HCT116 (cell line): Measurements from ENCODE around the gene IL17RD. TPM values are rescaled to one million over a fixed set of nuclear protein-coding genes. Genes with fewer than 3 reads are reported as not detected.

Experiments used
- ATAC-seq: fragments of 200-7000 bp; cut with Tn5 transposase; 2 replicates; pipeline ENCODE4 v1.9.1; 2020; ENCODE audit warnings: mild to moderate bottlenecking, moderate library complexity
- BruUV-seq: library from RNA; stranded (reverse); fragments of 400-500 nt; replicated peaks from 2 replicates; lab custom pipeline; 2021; lab: Mats Ljungman, UMichigan
- CTCF ChIA-PET: fragments of 300-600 bp; sonication (Branson Sonifier 250); formaldehyde crosslinking; loops from one replicate; lab custom pipeline; 2021; ENCODE audit warnings: antibody characterized with exemption; lab: Charles Lee
- POLR2A ChIA-PET: fragments of 300-600, 350-600 bp; sonication (Branson Sonifier 250); formaldehyde crosslinking; loops from one replicate; lab custom pipeline; 2021; ENCODE audit warnings: antibody characterized with exemption; lab: Charles Lee
- RAD21 ChIA-PET, 2 experiments: fragments of 300-600 bp; sonication (Branson Sonifier 250); formaldehyde crosslinking; loops; one replicate each; lab custom pipeline; 2023; ENCODE audit warnings: low total read pairs in 2 of 2; ENCODE audit not compliant: uncharacterized antibody in 2 of 2, unreplicated experiment in 2 of 2, low non-redundant PET in 1 of 2; lab: Charles Lee
- DNase-seq: peaks from one replicate; pipeline ENCODE4 v3.0.0-alpha.2; 2010; ENCODE audit warnings: low read depth, low spot score
- H2AFZ ChIP-seq: fragments of 200-600 bp; shearing (Covaris generic), sonication (generic); 2 replicates; pipeline ENCODE4 v1.6.1; 2017; ENCODE audit warnings: low read depth, mixed run types, mixed read lengths, antibody characterized with exemption, low read length; ENCODE audit not compliant: poor library complexity, severe bottlenecking
- H3K27ac ChIP-seq: 2 replicates; pipeline ENCODE4 v1.5.1; 2012; ENCODE audit warnings: low read depth, low read length
- H3K27me3 ChIP-seq: fragments of 200-600 bp; sonication (generic); 2 replicates; pipeline ENCODE4 v1.6.1; 2016; ENCODE audit warnings: mixed run types, low read length, mixed read lengths; ENCODE audit not compliant: insufficient read depth
- H3K36me3 ChIP-seq, 2 experiments: fragments of 200-500 bp in 1 of 2; fragments of 200-600 bp in 1 of 2; sonication (Bioruptor generic) in 1 of 2; sonication (generic) in 1 of 2; 2 replicates each; pipeline versions ENCODE4 v1.5.1 to v1.6.1; 2014 to 2016; ENCODE audit warnings: low read length in 2 of 2, inconsistent platforms in 1 of 2, mixed read lengths in 1 of 2, mixed run types in 1 of 2; ENCODE audit not compliant: insufficient read depth in 2 of 2, control insufficient read depth in 1 of 2
- H3K4me1 ChIP-seq, 2 experiments: fragments of 200-600 bp in 1 of 2; sonication (generic) in 1 of 2; 2 replicates each; pipeline versions ENCODE4 v1.5.1 to v1.6.1; 2012 to 2017; ENCODE audit warnings: low read length in 2 of 2, inconsistent platforms in 1 of 2, mild to moderate bottlenecking in 1 of 2, mixed read lengths in 1 of 2, mixed run types in 1 of 2, moderate library complexity in 1 of 2; ENCODE audit not compliant: insufficient read depth in 2 of 2, control insufficient read depth in 1 of 2
- H3K4me2 ChIP-seq: fragments of 200-600 bp; sonication (generic); 2 replicates; pipeline ENCODE4 v1.6.1; 2017; ENCODE audit warnings: mixed run types, low read length, mixed read lengths
- H3K4me3 ChIP-seq, 2 experiments: fragments of 200-600 bp in 1 of 2; sonication (generic) in 1 of 2; replicated peaks in 1 of 2; 2 replicates each; pipeline ENCODE4 v1.5.1; 2011 to 2016; ENCODE audit warnings: low read length in 2 of 2, control low read depth in 1 of 2, low read depth in 1 of 2, mild to moderate bottlenecking in 1 of 2, mixed read lengths in 1 of 2, mixed run types in 1 of 2
- H3K79me2 ChIP-seq: fragments of 200-600 bp; sonication (generic); 2 replicates; pipeline ENCODE4 v1.6.1; 2017; ENCODE audit warnings: mild to moderate bottlenecking, mixed run types, low read length, moderate library complexity, mixed read lengths; ENCODE audit not compliant: insufficient read depth
- H3K9ac ChIP-seq: fragments of 200-600 bp; sonication (generic); 2 replicates; pipeline ENCODE4 v1.6.1; 2016; ENCODE audit warnings: low read length, mixed read lengths
- H3K9me2 ChIP-seq: fragments of 200-600 bp; sonication (generic), shearing (Covaris generic); 2 replicates; pipeline ENCODE4 v1.6.1; 2017; ENCODE audit warnings: mixed run types, mild to moderate bottlenecking, moderate library complexity; ENCODE audit not compliant: insufficient read depth
- H3K9me3 ChIP-seq, 2 experiments: fragments of 200-500 bp in 1 of 2; fragments of 200-600 bp in 1 of 2; sonication (Bioruptor generic) in 1 of 2; sonication (generic) in 1 of 2; 2 replicates each; pipeline ENCODE4 v1.6.1; 2014 to 2017; ENCODE audit warnings: low read length in 2 of 2, mixed read lengths in 2 of 2, inconsistent platforms in 1 of 2, low read depth in 1 of 2, mild to moderate bottlenecking in 1 of 2, mixed run types in 1 of 2, moderate library complexity in 1 of 2; ENCODE audit not compliant: control insufficient read depth in 1 of 2, insufficient read depth in 1 of 2
- H4K20me1 ChIP-seq: fragments of 200-600 bp; sonication (generic), shearing (Covaris generic); 2 replicates; pipeline ENCODE4 v1.6.1; 2017; ENCODE audit warnings: mixed run types, mild to moderate bottlenecking, moderate library complexity; ENCODE audit not compliant: insufficient read depth
- CBX3 ChIP-seq: IDR thresholded peaks from 2 replicates; pipeline ENCODE4 v1.6.1; 2012; ENCODE audit warnings: low read depth
- EGR1 ChIP-seq: IDR thresholded peaks from 2 replicates; pipeline ENCODE4 v1.6.1; 2012; ENCODE audit warnings: low read depth
- ELF1 ChIP-seq: IDR thresholded peaks from 2 replicates; pipeline ENCODE4 v1.6.1; 2012; ENCODE audit warnings: low read depth, borderline replicate concordance
- EZH2 ChIP-seq: fragments of 200-600 bp; sonication (generic); IDR thresholded peaks from 2 replicates; pipeline ENCODE4 v1.6.1; 2017; ENCODE audit warnings: antibody characterized with exemption, mixed run types
- EZH2phosphoT487 ChIP-seq: fragments of 200-600 bp; IDR thresholded peaks from 2 replicates; pipeline ENCODE4 v1.6.1; 2018; ENCODE audit warnings: antibody characterized with exemption, borderline replicate concordance
- POLR2A ChIP-seq: IDR thresholded peaks from 2 replicates; pipeline ENCODE4 v1.7.0; 2011; ENCODE audit warnings: borderline replicate concordance; ENCODE audit not compliant: insufficient read depth, insufficient read length; ENCODE audit errors: extremely low read depth
- POLR2AphosphoS5 ChIP-seq: IDR thresholded peaks from 2 replicates; pipeline ENCODE4 v1.6.1; 2011; ENCODE audit warnings: mild to moderate bottlenecking, low read depth, low read length, moderate library complexity
- RAD21 ChIP-seq: IDR thresholded peaks from 2 replicates; pipeline ENCODE4 v1.6.1; 2012; ENCODE audit warnings: low read depth, mild to moderate bottlenecking
- SIN3A ChIP-seq: IDR thresholded peaks from 2 replicates; pipeline ENCODE4 v1.6.1; 2012; ENCODE audit warnings: low read depth
- SRF ChIP-seq: IDR thresholded peaks from 2 replicates; pipeline ENCODE4 v1.6.1; 2012; ENCODE audit warnings: low read depth
- ZFX ChIP-seq: fragments of 450-650 bp; IDR thresholded peaks from 2 replicates; pipeline ENCODE4 v1.6.1; 2017
- ZNF274 ChIP-seq: fragments of 200-500 bp; sonication (Bioruptor generic); IDR thresholded peaks from 2 replicates; pipeline ENCODE4 v1.6.1; 2014; ENCODE audit warnings: mild to moderate bottlenecking, low read depth, low read length, inconsistent platforms
- intact Hi-C: fragments of 100-400 bp; cut with micrococcal nuclease; formaldehyde crosslinking; loops from 2 replicates; pipeline ENCODE4 v1.10.0; 2022
- total RNA-seq: library from RNA; stranded (reverse); gene quantifications from one replicate; pipeline ENCODE4 v1.2.1, GENCODE V29; 2021; ENCODE audit not compliant: unreplicated experiment
- TF ChIP-seq, protein P1 (sequence below): IDR thresholded peaks from 2 replicates; pipeline ENCODE4 v1.6.1; 2012
- TF ChIP-seq, protein P2 (sequence below), 3 experiments: fragments of 200-600 bp in 1 of 3; sonication (generic) in 1 of 3; IDR thresholded peaks in 2 of 3; conservative IDR thresholded peaks in 1 of 3; 2 replicates each; pipeline ENCODE4 v1.5.1; 2012 to 2017; ENCODE audit warnings: low read depth in 2 of 3, low read length in 2 of 3, antibody characterized with exemption in 1 of 3, borderline replicate concordance in 1 of 3, control low read depth in 1 of 3, mild to moderate bottlenecking in 1 of 3, mixed read lengths in 1 of 3, mixed run types in 1 of 3, moderate library complexity in 1 of 3; ENCODE audit not compliant: insufficient read depth in 1 of 3
- TF ChIP-seq, protein P3 (sequence below): IDR thresholded peaks from 2 replicates; pipeline ENCODE4 v1.6.1; 2011; ENCODE audit warnings: mild to moderate bottlenecking, low read length, moderate library complexity; ENCODE audit not compliant: insufficient replicate concordance; ENCODE audit errors: extremely low read depth
- TF ChIP-seq, protein P4 (sequence below): IDR thresholded peaks from 2 replicates; pipeline ENCODE4 v1.6.1; 2012
- TF ChIP-seq, protein P5 (sequence below): IDR thresholded peaks from 2 replicates; pipeline ENCODE4 v1.6.1; 2012; ENCODE audit warnings: low read depth

Gene IL17RD
- total RNA-seq, 1 experiment from 2014 or later = 12.3 TPM

DNA sequence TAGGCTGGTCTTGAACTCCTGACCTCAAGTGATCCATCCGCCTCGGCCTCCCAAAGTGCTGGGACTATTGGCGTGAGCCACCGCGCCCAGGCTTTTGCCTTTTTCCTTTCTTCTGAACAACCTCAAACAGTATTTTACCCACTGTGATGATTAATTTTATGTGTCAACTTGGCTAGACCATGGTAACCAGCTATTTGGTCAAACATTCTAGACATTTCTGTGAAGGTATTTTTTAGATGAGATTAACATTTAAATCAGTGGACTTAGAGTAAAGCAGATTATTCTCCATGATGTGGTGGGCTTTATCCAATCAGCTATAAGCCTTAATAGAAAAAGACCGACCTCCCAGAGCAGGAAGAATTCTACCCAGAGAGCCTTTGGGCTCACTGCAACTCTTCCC is 98.7 kb downstream of the IL17RD start:
- H3K4me3 ChIP-seq = no peak overlapping the region
- ATAC-seq (no peak), DNase-seq (no peak)
- no peaks in the 10 kb centered on the region for H3K9me2 ChIP-seq
- H3K27me3 ChIP-seq = no peaks in the 10 kb centered on the region
- no peak overlapping the region for H3K9ac ChIP-seq
- RAD21 ChIA-PET = no interaction called here
- TF ChIP-seq, protein P1, sequence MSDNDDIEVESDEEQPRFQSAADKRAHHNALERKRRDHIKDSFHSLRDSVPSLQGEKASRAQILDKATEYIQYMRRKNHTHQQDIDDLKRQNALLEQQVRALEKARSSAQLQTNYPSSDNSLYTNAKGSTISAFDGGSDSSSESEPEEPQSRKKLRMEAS = no peak
- TF ChIP-seq ZNF274 = no peak
- no peak for TF ChIP-seq EGR1
- no peak for TF ChIP-seq ZFX
- TF ChIP-seq, protein P2, sequence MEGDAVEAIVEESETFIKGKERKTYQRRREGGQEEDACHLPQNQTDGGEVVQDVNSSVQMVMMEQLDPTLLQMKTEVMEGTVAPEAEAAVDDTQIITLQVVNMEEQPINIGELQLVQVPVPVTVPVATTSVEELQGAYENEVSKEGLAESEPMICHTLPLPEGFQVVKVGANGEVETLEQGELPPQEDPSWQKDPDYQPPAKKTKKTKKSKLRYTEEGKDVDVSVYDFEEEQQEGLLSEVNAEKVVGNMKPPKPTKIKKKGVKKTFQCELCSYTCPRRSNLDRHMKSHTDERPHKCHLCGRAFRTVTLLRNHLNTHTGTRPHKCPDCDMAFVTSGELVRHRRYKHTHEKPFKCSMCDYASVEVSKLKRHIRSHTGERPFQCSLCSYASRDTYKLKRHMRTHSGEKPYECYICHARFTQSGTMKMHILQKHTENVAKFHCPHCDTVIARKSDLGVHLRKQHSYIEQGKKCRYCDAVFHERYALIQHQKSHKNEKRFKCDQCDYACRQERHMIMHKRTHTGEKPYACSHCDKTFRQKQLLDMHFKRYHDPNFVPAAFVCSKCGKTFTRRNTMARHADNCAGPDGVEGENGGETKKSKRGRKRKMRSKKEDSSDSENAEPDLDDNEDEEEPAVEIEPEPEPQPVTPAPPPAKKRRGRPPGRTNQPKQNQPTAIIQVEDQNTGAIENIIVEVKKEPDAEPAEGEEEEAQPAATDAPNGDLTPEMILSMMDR (IDR thresholded peaks at IDR 0.05 in 2 of 3, conservative IDR thresholded peaks at IDR 0.05 in 1 of 3; ENCODE audit: borderline replicate concordance in 1 of 3, insufficient read depth in 1 of 3, low read depth in 2 of 3, low read length in 2 of 3) = no peak
- no peak for TF ChIP-seq POLR2AphosphoS5
- TF ChIP-seq, protein P3, sequence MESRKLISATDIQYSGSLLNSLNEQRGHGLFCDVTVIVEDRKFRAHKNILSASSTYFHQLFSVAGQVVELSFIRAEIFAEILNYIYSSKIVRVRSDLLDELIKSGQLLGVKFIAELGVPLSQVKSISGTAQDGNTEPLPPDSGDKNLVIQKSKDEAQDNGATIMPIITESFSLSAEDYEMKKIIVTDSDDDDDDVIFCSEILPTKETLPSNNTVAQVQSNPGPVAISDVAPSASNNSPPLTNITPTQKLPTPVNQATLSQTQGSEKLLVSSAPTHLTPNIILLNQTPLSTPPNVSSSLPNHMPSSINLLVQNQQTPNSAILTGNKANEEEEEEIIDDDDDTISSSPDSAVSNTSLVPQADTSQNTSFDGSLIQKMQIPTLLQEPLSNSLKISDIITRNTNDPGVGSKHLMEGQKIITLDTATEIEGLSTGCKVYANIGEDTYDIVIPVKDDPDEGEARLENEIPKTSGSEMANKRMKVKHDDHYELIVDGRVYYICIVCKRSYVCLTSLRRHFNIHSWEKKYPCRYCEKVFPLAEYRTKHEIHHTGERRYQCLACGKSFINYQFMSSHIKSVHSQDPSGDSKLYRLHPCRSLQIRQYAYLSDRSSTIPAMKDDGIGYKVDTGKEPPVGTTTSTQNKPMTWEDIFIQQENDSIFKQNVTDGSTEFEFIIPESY = no peak
- TF ChIP-seq ELF1 = no peak
- no peak for TF ChIP-seq CBX3
- TF ChIP-seq EZH2phosphoT487 = no peak
- TF ChIP-seq, protein P4, sequence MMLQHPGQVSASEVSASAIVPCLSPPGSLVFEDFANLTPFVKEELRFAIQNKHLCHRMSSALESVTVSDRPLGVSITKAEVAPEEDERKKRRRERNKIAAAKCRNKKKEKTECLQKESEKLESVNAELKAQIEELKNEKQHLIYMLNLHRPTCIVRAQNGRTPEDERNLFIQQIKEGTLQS = no peak
- no peak for TF ChIP-seq SRF
- no peak for TF ChIP-seq SIN3A
- no peak for TF ChIP-seq RAD21
- TF ChIP-seq EZH2 = no peak
- TF ChIP-seq POLR2A = no peak
- TF ChIP-seq, protein P5, sequence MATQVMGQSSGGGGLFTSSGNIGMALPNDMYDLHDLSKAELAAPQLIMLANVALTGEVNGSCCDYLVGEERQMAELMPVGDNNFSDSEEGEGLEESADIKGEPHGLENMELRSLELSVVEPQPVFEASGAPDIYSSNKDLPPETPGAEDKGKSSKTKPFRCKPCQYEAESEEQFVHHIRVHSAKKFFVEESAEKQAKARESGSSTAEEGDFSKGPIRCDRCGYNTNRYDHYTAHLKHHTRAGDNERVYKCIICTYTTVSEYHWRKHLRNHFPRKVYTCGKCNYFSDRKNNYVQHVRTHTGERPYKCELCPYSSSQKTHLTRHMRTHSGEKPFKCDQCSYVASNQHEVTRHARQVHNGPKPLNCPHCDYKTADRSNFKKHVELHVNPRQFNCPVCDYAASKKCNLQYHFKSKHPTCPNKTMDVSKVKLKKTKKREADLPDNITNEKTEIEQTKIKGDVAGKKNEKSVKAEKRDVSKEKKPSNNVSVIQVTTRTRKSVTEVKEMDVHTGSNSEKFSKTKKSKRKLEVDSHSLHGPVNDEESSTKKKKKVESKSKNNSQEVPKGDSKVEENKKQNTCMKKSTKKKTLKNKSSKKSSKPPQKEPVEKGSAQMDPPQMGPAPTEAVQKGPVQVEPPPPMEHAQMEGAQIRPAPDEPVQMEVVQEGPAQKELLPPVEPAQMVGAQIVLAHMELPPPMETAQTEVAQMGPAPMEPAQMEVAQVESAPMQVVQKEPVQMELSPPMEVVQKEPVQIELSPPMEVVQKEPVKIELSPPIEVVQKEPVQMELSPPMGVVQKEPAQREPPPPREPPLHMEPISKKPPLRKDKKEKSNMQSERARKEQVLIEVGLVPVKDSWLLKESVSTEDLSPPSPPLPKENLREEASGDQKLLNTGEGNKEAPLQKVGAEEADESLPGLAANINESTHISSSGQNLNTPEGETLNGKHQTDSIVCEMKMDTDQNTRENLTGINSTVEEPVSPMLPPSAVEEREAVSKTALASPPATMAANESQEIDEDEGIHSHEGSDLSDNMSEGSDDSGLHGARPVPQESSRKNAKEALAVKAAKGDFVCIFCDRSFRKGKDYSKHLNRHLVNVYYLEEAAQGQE = no peak
- H3K9me3 ChIP-seq = no peaks in the 10 kb centered on the region
- H3K36me3 ChIP-seq = no peaks in the 10 kb centered on the region
- peak overlapping the region; percentile 77 for H3K4me2 ChIP-seq
- intact Hi-C loops = no loop called here
- POLR2A ChIA-PET = no interaction called here
- peaks cover 63 to 85% of the 10 kb centered on the region in 2 experiments for H3K4me1 ChIP-seq
- no TSS peak for BruUV-seq
- H3K27ac ChIP-seq = no peak overlapping the region
- no peaks in the 10 kb centered on the region for H4K20me1 ChIP-seq
- CTCF ChIA-PET = no interaction called here
- H2AFZ ChIP-seq = no peak overlapping the region
- H3K79me2 ChIP-seq = peaks cover 51% of the 10 kb centered on the region
